GM12878 (cell line): Measurements from ENCODE around the gene CCNYL1. TPM values are rescaled to one million over a fixed set of nuclear protein-coding genes. Genes with fewer than 3 reads are reported as not detected.

Source experiments
- ATAC-seq: fragments of 200-7000 bp; cut with Tn5 transposase; 3 replicates; pipeline ENCODE4 v1.9.1; 2020; ENCODE audit warnings: mild to moderate bottlenecking, moderate library complexity
- BruUV-seq: library from RNA; stranded (reverse); fragments of 400-500 nt; replicated peaks from 2 replicates; lab custom pipeline; 2021; lab: Mats Ljungman, UMichigan
- CTCF ChIA-PET: fragments of 300-600 bp; sonication (Branson Sonifier 250); formaldehyde crosslinking; extraction: SDS; loops from one replicate; lab custom pipeline; 2021; ENCODE audit warnings: inconsistent platforms; lab: Yijun Ruan, JAX
- POLR2A ChIA-PET: fragments of 350-600 bp; formaldehyde crosslinking; extraction: SDS; loops from one replicate; lab custom pipeline; 2021; ENCODE audit warnings: inconsistent platforms; lab: Charles Lee
- RAD21 ChIA-PET: fragments of 300-600 bp; sonication (Branson Sonifier 250); formaldehyde crosslinking; loops from one replicate; lab custom pipeline; 2023; ENCODE audit warnings: antibody characterized with exemption; ENCODE audit not compliant: unreplicated experiment; lab: Charles Lee
- SMC1A ChIA-PET: fragments of 300-600 bp; sonication (Branson Sonifier 250); formaldehyde crosslinking; loops from one replicate; lab custom pipeline; 2023; ENCODE audit not compliant: unreplicated experiment, uncharacterized antibody; lab: Charles Lee
- DNase-seq: peaks from one replicate; pipeline ENCODE4 v3.0.0-alpha.2; 2011; ENCODE audit warnings: low read depth, low spot score
- FAIRE-seq: peaks from 3 replicates; lab custom pipeline; 2011; peaks lifted over from hg19 to GRCh38; lab: Jason Lieb, UNC
- H2AFZ ChIP-seq: 2 replicates; pipeline ENCODE4 v1.6.0; 2011; ENCODE audit warnings: low read depth, low read length, control low read depth; ENCODE audit not compliant: control insufficient read depth
- H3K27ac ChIP-seq: 2 replicates; pipeline ENCODE4 v1.5.1; 2011; ENCODE audit warnings: control low read depth; ENCODE audit not compliant: control insufficient read depth, insufficient read depth
- H3K27me3 ChIP-seq, 2 experiments: replicated peaks in 1 of 2; 2 replicates each; pipeline versions ENCODE4 v1.6.0 to v1.6.1; 2011; ENCODE audit warnings: low read length in 1 of 2; ENCODE audit not compliant: control insufficient read depth in 2 of 2, insufficient read depth in 2 of 2
- H3K36me3 ChIP-seq, 2 experiments: 2 replicates each; pipeline ENCODE4 v1.5.1; 2011; ENCODE audit warnings: low read length in 1 of 2; ENCODE audit not compliant: control insufficient read depth in 2 of 2, insufficient read depth in 2 of 2
- H3K4me1 ChIP-seq: 2 replicates; pipeline ENCODE4 v1.6.1; 2011; ENCODE audit warnings: mild to moderate bottlenecking, low read length, moderate library complexity, mixed read lengths; ENCODE audit not compliant: control insufficient read depth, insufficient read depth
- H3K4me2 ChIP-seq: 2 replicates; pipeline ENCODE4 v1.6.0; 2011; ENCODE audit warnings: control low read depth; ENCODE audit not compliant: control insufficient read depth, insufficient read depth
- H3K4me3 ChIP-seq: fragments of 200-600 bp; sonication (generic); 2 replicates; pipeline ENCODE4 v1.5.1; 2016
- H3K79me2 ChIP-seq: 2 replicates; pipeline ENCODE4 v1.6.0; 2011; ENCODE audit warnings: low read length; ENCODE audit not compliant: control insufficient read depth, insufficient read depth
- H3K9ac ChIP-seq: 2 replicates; pipeline ENCODE4 v1.8.0; 2011; ENCODE audit warnings: low read length, control low read depth, mixed read lengths; ENCODE audit not compliant: control insufficient read depth, insufficient read depth
- H3K9me3 ChIP-seq: replicated peaks from 3 replicates; pipeline ENCODE4 v1.5.1; 2011; ENCODE audit warnings: mild to moderate bottlenecking, low read length; ENCODE audit not compliant: control insufficient read depth, insufficient read depth
- H4K20me1 ChIP-seq: 2 replicates; pipeline ENCODE4 v1.6.0; 2011; ENCODE audit not compliant: control insufficient read depth, insufficient read depth
- ATF3 ChIP-seq: IDR thresholded peaks from 2 replicates; pipeline ENCODE4 v1.6.1; 2011; ENCODE audit warnings: low read depth, mild to moderate bottlenecking, low read length, moderate library complexity, borderline replicate concordance; ENCODE audit errors: extremely low read depth
- HDAC6 ChIP-seq: fragments of 200-600 bp; sonication (generic); IDR thresholded peaks from one replicate; pipeline ENCODE4 v1.8.0; 2017; ENCODE audit warnings: antibody characterized with exemption; ENCODE audit not compliant: unreplicated experiment
- MLLT1 ChIP-seq: fragments of 450-650 bp; IDR thresholded peaks from 2 replicates; pipeline ENCODE4 v1.6.1; 2016; ENCODE audit warnings: mild to moderate bottlenecking
- RAD51 ChIP-seq: fragments of 450-650 bp; IDR thresholded peaks from 2 replicates; pipeline ENCODE4 v1.6.1; 2016; ENCODE audit warnings: moderate library complexity, mild to moderate bottlenecking, inconsistent platforms
- SRF ChIP-seq, 2 experiments: IDR thresholded peaks; 2 replicates each; pipeline ENCODE4 v1.6.1; 2011; ENCODE audit warnings: low read depth in 2 of 2, low read length in 2 of 2, mild to moderate bottlenecking in 1 of 2, moderate library complexity in 1 of 2
- WGBS: methylation state at CpG from one replicate; pipeline ENCODE4 v1.1.6; 2016; ENCODE audit warnings: low lambda C conversion rate; ENCODE audit not compliant: insufficient replicate concordance, insufficient coverage; ENCODE audit errors: missing lambda C conversion rate; 5-methylcytosine and 5-hydroxymethylcytosine counted together
- in situ Hi-C: fragments of 300-500 bp; cut with MboI; formaldehyde crosslinking; loops from 9 replicates; pipeline ENCODE4 v1.14.3; 2018; ENCODE audit warnings: mixed read lengths
- intact Hi-C: fragments of 100-400 bp; cut with micrococcal nuclease; formaldehyde crosslinking; loops from one replicate; pipeline ENCODE4 v1.14.2; 2022; ENCODE audit not compliant: unreplicated experiment
- polyA plus RNA-seq, 11 experiments: library from polyadenylated mRNA; depleted of rRNA in 4 of 11; unstranded in 6 of 11; stranded (reverse) in 5 of 11; fragments of >200 nt; fragmentation: Nextera tagmentation in 4 of 11; fragmentation: Illumina TruSeq in 1 of 11; extraction: Ambion mirVana in 4 of 11; extraction: Trizol in 1 of 11; gene quantifications; 1 replicate in 1 of 11; 2 replicates in 10 of 11; pipeline versions ENCODE4 v1.2.1 to v1.2.3, GENCODE V29; 2011 to 2016; ENCODE audit warnings: inconsistent platforms in 2 of 11, missing spikeins in 2 of 11, low read depth in 1 of 11
- total RNA-seq, 4 experiments: library from RNA; depleted of rRNA in 3 of 4; stranded (reverse); fragments of >200 nt in 3 of 4; fragmentation: Illumina TruSeq in 1 of 4; extraction: Trizol in 1 of 4; gene quantifications; 2 replicates each; pipeline versions ENCODE4 v1.2.1 to v1.2.3, GENCODE V29; 2013 to 2021

CCNYL1 gene
- total and polyA plus RNA-seq, 10 of the 15 experiments (the other 5 are each of a cell fraction or from before 2014, with no cell fraction given) = 1.8 to 12.3 (median 5.9) TPM

- intact Hi-C loops (no loop called here), in situ Hi-C loops (no loop called here)
- H3K36me3 ChIP-seq = no peaks in the 10 kb centered on the region
- SMC1A ChIA-PET = interaction anchor here (0.7 to 1.1 kb wide), 3 partner anchors 9 to 14 kb away, joined by 3 to 4 read pairs (median 3); no protein-coding TSS in a partner anchor
- POLR2A ChIA-PET = interaction anchor here (0.7 kb wide), 1 partner anchor 16 kb away, joined by 3 read pairs; no protein-coding TSS in a partner anchor
- H3K9ac ChIP-seq = no peak overlapping the region
- no peak overlapping the region for H3K27ac ChIP-seq
- H3K4me2 ChIP-seq = no peak overlapping the region
- ATAC-seq = no peak
- no TSS peak for BruUV-seq
- H3K4me3 ChIP-seq = no peak overlapping the region
- CTCF ChIA-PET = no interaction called here
- no peaks in the 10 kb centered on the region for H3K79me2 ChIP-seq
- no peak overlapping the region for H2AFZ ChIP-seq
- H4K20me1 ChIP-seq = no peaks in the 10 kb centered on the region
- no peaks in the 10 kb centered on the region for H3K27me3 ChIP-seq
- no peak for DNase-seq
- no peak for TF ChIP-seq HDAC6
- 43% methylated on average over 8 of the region's 8 CpGs for WGBS
- no peak for FAIRE-seq
- RAD21 ChIA-PET = no interaction called here
- no peaks in the 10 kb centered on the region for H3K9me3 ChIP-seq
- no peaks in the 10 kb centered on the region; the same call in 1 of the 2 replicates for H3K4me1 ChIP-seq
These were observed 85.3 kb downstream of the CCNYL1 start for GRCh38 chr2:207796585-207797350.

- intact Hi-C loops (no loop called here), in situ Hi-C loops (no loop called here)
- H3K4me1 ChIP-seq = no peaks in the 10 kb centered on the region
- ChIA-PET RAD21 (no interaction called here), POLR2A (no interaction called here), SMC1A (interaction anchor here (0.6 kb wide), 1 partner anchor 10 kb away, joined by 3 read pairs; no protein-coding TSS in a partner anchor), CTCF (interaction anchor here (1.6 kb wide), 1 partner anchor 56 kb away, joined by 4 read pairs; no protein-coding TSS in a partner anchor)
- no peaks in the 10 kb centered on the region for H4K20me1 ChIP-seq
- no peak overlapping the region for H3K9ac ChIP-seq
- no peaks in the 10 kb centered on the region for H3K36me3 ChIP-seq
- H3K79me2 ChIP-seq = no peaks in the 10 kb centered on the region
- H3K4me3 ChIP-seq = no peak overlapping the region
- FAIRE-seq (no peak), DNase-seq (no peak), ATAC-seq (no peak)
- no TSS peak for BruUV-seq
- no peaks in the 10 kb centered on the region for H3K27me3 ChIP-seq
- no peak overlapping the region for H2AFZ ChIP-seq
- no peaks in the 10 kb centered on the region for H3K9me3 ChIP-seq
- no peak overlapping the region for H3K4me2 ChIP-seq
- TF ChIP-seq MLLT1 (no peak), ATF3 (no peak), RAD51 (no peak), SRF (IDR thresholded peaks at IDR 0.05; ENCODE audit: low read depth in 2 of 2, low read length in 2 of 2) (no peak)
- WGBS = 21% methylated on average over 3 of the region's 3 CpGs
- H3K27ac ChIP-seq = no peak overlapping the region
These were observed 89.8 kb downstream of the CCNYL1 start for GRCh38 chr2:207801259-207801658.
